ENCODE results near the gene GATA3.

The GATA3 gene

DNA sequence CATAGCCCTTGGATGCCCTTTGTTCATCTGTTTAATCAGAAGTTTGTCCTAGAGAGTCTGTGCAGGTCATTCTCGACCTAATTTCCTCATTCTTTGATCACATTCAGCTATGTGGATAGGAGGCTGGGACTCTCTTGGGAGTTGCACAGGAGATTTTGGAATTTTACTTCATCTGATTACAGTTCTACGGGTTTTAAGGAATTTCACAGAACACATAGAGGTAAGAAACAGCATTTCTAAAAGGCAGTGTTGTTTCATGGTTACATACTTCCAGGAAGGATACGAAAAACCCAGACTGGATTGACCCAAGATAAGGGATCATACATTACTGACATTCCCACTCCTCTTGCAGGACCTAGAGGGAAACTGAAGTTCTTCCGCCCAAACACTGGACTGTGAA lies 45.9 kb downstream of the GATA3 start:
- no peak for DNase-seq (ENCODE audit: low read depth)

DNA sequence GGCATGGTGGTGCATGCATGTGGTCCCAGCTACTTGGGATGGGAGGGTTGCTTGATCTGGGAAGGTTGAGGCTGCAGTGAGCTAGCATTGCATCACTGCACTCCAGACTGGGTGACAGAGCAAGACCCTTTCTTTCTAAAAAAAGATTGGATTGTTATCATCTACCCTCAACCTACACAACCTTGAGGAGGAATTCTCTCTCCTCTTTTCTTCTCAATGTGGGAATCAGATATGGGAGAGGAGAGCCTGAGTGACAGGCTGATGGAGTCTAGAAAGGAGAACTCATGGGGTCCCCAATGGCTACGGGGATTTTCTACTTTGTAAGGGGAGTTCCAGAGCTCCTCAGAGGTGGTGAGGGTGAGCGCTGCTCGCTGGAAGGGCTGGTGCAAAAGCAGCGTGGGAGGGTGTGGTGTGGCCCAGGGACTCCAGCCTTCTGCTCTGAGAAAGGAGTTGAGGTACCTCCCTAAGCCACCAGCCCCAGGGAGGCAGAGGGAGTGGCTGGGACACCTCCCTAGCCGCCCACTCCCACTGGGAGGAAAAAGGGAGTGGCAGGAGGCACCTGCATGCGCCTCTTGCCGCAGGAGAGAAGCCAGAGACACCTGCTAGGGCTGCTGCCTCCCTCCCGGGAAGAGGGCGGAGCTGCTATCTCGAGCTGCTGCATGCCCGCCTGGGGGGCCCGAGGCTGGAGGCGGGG lies 48.4 kb downstream of the GATA3 start:
- no peak for DNase-seq (ENCODE audit: low read depth)

DNA sequence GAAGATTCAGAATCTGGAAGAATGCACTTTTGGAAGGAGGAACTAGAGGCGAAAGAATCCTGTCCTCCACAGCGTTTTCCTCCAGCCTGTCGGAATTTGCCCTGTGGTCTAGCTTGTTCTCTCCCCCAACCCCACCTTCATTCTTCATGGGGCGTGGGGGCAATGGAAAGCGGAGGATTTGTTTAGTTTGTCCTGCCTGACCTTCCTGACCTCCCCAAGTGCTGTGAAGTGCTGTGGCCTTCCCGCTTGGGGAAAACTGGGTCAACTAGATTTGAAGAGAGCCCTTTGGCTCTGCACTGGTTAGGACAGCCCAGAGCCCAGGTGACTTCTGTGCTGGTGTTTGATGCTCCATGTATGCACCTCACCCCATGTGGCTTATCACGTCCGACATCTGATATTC lies 49.1 kb downstream of the GATA3 start:
- DNase-seq (ENCODE audit: low read depth) = no peak

GRCh38 chr10:8104005-8104404 lies 49.5 kb downstream of the GATA3 start:
- no peak for DNase-seq (ENCODE audit: low read depth)

DNA sequence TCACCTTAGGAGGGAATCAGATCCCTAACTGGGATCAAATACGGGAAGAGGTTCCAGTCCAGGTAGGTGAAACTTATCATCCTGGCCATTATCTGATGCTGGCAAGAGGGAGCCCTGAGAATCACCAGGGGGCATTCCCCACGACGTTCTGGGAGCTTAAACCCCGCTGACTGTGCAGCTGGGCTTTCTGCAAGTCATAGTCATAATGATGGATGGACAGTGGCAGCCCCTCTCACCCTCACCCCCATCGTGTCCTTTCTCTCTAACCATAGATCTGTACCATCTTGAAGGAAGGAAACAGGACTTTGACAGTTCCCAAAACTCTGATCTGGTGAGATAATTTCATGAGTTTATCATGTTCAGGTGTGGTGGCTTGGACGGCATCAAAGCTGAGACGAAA lies 50.2 kb downstream of the GATA3 start:
- DNase-seq (ENCODE audit: low read depth) = no peak

- DNase-seq (ENCODE audit: low read depth) = no peak
These were observed 51.4 kb downstream of the GATA3 start for GRCh38 chr10:8105932-8106331.

DNA sequence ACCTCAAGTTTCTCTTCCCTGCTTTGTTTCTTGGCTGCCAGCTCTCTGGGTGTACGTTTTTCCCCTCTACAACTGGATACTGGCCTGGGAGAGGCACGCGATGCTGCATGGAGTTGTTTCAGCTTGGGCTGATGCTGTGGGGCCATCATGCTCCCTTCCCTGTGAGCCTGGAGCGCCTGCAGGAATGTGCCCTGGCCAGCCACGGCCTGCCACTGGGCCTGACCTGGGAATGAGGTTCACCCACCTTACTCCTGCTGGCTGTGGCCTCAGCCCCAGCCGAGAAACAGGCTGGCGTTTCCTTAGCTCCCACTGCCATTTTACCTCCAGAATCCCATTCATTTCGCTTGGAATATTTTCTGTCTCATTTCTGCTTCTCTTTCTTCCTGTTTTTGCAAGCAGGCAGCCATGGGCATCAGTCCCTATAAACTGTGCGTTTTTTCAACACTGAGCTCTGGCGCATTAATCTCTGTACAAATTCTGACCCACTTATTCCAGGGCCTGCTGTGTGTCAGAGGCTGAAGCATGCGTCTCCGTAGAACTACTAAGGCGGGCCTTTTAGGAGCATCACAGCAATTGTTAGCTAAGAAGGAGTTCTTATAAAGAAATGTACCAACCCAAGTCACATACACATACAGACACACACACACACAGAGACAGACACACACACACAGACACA lies 57.9 kb downstream of the GATA3 start:
- DNase-seq (ENCODE audit: low read depth) = no peak

- no peak for DNase-seq (ENCODE audit: low read depth)
These were observed 58.5 kb downstream of the GATA3 start for GRCh38 chr10:8112942-8113442.

DNA sequence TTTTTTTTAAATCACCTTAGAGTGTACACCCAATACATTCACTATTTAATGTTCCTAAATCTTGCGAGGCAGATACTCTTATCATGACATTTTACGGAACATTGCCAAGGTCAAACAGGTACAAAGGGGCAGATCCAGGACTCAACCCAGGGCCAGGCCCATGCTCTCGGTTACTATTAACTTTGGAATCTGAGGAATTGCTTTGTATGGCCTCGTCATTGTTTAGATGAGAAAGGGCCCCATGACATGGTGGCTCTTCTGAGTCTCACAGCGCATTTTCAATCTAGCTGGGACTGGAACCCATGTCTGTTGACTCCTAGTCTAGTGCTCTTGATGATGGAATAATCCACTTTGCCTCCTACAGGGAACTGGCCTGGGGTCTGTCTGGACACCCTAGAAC lies 59.1 kb downstream of the GATA3 start:
- DNase-seq (ENCODE audit: low read depth) = no peak

DNA sequence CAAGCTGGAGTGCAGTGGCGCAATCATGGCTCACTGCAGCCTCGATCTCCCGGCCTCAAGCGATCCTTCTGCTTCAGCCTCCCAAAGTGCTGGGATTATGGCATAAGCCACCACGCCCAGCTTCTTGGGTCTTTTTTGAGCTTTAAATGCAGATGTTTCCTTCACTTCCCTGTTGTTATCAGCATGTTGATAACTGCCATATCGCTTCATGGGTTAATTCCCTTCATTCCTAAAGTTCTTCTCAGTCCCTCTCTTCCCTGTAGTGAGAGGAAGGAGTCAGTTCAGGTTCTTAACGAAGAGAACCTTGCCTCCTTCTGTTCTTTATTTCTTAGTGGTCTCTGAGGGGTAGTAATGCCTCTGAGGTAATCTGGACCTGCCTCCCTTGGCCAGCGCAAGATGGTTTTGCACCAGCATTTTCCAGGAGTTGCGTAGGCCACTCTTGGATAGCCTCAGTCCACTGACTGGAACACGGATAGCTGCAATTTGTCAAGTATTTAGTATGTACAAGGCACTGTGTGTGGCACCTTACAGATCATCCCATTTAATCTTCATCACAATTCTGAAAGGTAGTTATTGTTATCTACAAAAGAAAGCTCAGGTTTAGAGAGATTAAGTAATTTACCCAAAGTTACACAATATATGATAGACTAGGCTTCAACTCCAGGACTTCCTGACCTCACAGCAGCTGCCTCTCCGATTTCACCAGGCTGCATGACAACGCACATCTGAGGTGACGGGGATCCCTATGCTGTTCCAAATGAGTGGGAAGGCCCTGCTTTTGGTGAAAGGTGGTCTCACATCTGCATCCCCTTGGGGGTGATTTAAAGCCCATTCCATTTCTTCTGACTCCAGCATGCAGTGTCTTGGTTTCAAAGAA lies 60.5 kb downstream of the GATA3 start:
- no peak for DNase-seq (ENCODE audit: low read depth)

- DNase-seq (ENCODE audit: low read depth) = no peak
These were observed 61.1 kb downstream of the GATA3 start for GRCh38 chr10:8115618-8115980.

DNA sequence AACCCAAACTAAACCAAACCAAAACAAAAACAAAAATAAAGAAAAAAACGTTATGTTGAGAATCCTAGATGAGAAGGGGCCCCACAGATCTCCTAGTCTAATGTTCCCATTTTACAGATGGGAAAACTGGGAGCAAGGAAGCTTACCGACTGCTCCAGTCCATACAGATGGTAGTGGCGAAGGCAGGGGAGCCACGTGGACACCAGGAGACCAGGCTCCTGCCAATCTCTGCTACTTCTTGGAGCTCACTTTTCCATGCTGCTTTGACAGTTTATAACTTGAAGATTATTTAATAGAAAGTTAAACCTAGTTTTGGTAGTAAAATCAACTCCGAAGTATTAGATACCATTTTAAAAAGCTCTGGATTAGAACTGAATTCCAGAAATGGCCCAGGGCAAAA lies 62.0 kb downstream of the GATA3 start:
- no peak for DNase-seq (ENCODE audit: low read depth)

- DNase-seq (ENCODE audit: low read depth) = no peak
These were observed 62.5 kb downstream of the GATA3 start for GRCh38 chr10:8116926-8117493.

GRCh38 chr10:8121201-8121890 lies 66.9 kb downstream of the GATA3 start:
- DNase-seq (ENCODE audit: low read depth) = no peak

- no peak for DNase-seq (ENCODE audit: low read depth)
These were observed 68.3 kb downstream of the GATA3 start for GRCh38 chr10:8122611-8123369.

- DNase-seq (ENCODE audit: low read depth) = no peak
These were observed 69.9 kb downstream of the GATA3 start for GRCh38 chr10:8124436-8124835.
